Vagina (tissue), 2 donors: Measurements from ENCODE around the gene PPOX. TPM values are rescaled to one million over a fixed set of nuclear protein-coding genes. Genes with fewer than 3 reads are reported as not detected.

Experiments used
- DNase-seq, 2 donors: peaks; one replicate each; pipeline ENCODE4 v3.0.0-alpha.2; 2017; ENCODE audit errors: extremely low spot score in 2 of 2
- H3K27ac ChIP-seq: fragments of 200-600 bp; sonication (generic); one replicate; pipeline ENCODE4 v1.5.1; 2019
- H3K27me3 ChIP-seq: fragments of 200-600 bp; sonication (generic); one replicate; pipeline ENCODE4 v1.5.1; 2019
- H3K36me3 ChIP-seq, 2 donors: fragments of 200-600 bp; sonication (generic); one replicate each; pipeline ENCODE4 v1.5.1; 2017 to 2019
- H3K4me1 ChIP-seq: fragments of 200-600 bp; sonication (generic); one replicate; pipeline ENCODE4 v1.5.1; 2019
- H3K4me3 ChIP-seq, 2 donors: fragments of 200-600 bp; sonication (generic); 1 replicate in 1 of 2; 2 replicates in 1 of 2; pipeline ENCODE4 v1.5.1; 2016 to 2019
- H3K9me3 ChIP-seq: fragments of 200-600 bp; sonication (generic); one replicate; pipeline ENCODE4 v1.5.1; 2019
- CTCF ChIP-seq, 3 experiments: fragments of 450-650 bp in 2 of 3; fragments of 200-600 bp in 1 of 3; sonication (generic) in 1 of 3; IDR thresholded peaks; one replicate each; pipeline ENCODE4 v1.5.1; 2017 to 2019; ENCODE audit warnings: antibody characterized with exemption in 3 of 3, mild to moderate bottlenecking in 2 of 3, moderate library complexity in 2 of 3
- POLR2A ChIP-seq, 2 donors: fragments of 450-650 bp; IDR thresholded peaks; one replicate each; pipeline ENCODE4 v1.6.1; 2017; ENCODE audit warnings: antibody characterized with exemption in 2 of 2, mild to moderate bottlenecking in 2 of 2, moderate library complexity in 2 of 2
- POLR2AphosphoS5 ChIP-seq, 2 donors: sonication (generic); formaldehyde crosslinking; IDR thresholded peaks; one replicate each; pipeline ENCODE4 v1.9.0; 2017; ENCODE audit warnings: antibody characterized with exemption in 2 of 2, mild to moderate bottlenecking in 2 of 2, low read depth in 1 of 2; ENCODE audit not compliant: insufficient read depth in 1 of 2
- intact Hi-C: fragments of 100-400 bp; cut with DNase I; formaldehyde crosslinking; loops from one replicate; pipeline ENCODE4 v1.15.1; 2023
- total RNA-seq: library from RNA; depleted of rRNA; stranded (reverse); fragments of >200 nt; gene quantifications from one replicate; pipeline ENCODE4 v1.2.3, GENCODE V29; 2016

The PPOX gene
- total RNA-seq, 1 donor from 2014 or later: 16.7 TPM

- TF ChIP-seq POLR2A (IDR thresholded peaks at IDR 0.05) (no peak), CTCF (IDR thresholded peaks at IDR 0.05) (no peak), POLR2AphosphoS5 (IDR thresholded peaks at IDR 0.05; ENCODE audit: insufficient read depth in 1 of 2, low read depth in 1 of 2) (no peak)
- intact Hi-C loops: no loop called here
- no peaks in the 10 kb centered on the region for H3K9me3 ChIP-seq
- no peak overlapping the region for H3K4me3 ChIP-seq
- H3K27ac ChIP-seq: no peak overlapping the region
- peaks cover 0 to 44% of the 10 kb centered on the region in 2 donors for H3K36me3 ChIP-seq
- H3K27me3 ChIP-seq: no peaks in the 10 kb centered on the region
- H3K4me1 ChIP-seq: peaks cover 40% of the 10 kb centered on the region
- DNase-seq: no peak
These were observed 5.5 kb downstream of the PPOX start for GRCh38 chr1:161171696-161172095.

- no peak for DNase-seq
- H3K36me3 ChIP-seq: peaks cover 0 to 44% of the 10 kb centered on the region in 2 donors
- intact Hi-C loops: no loop called here
- H3K27me3 ChIP-seq: no peaks in the 10 kb centered on the region
- no peak overlapping the region for H3K4me3 ChIP-seq
- H3K9me3 ChIP-seq: no peaks in the 10 kb centered on the region
- TF ChIP-seq POLR2AphosphoS5 (IDR thresholded peaks at IDR 0.05; ENCODE audit: insufficient read depth in 1 of 2, low read depth in 1 of 2) (no peak), POLR2A (IDR thresholded peaks at IDR 0.05) (no peak), CTCF (IDR thresholded peaks at IDR 0.05) (no peak)
- no peak overlapping the region for H3K27ac ChIP-seq
- peaks cover 36% of the 10 kb centered on the region for H3K4me1 ChIP-seq
These were observed 6.1 kb downstream of the PPOX start for GRCh38 chr1:161172349-161172748.

GRCh38 chr1:161172776-161173376, 6.7 kb downstream of the PPOX start:
- Histone ChIP-seq H3K27me3 (no peaks in the 10 kb centered on the region), H3K9me3 (no peaks in the 10 kb centered on the region), H3K4me3 (no peak overlapping the region), H3K36me3 (peaks cover 0 to 44% of the 10 kb centered on the region in 2 donors), H3K4me1 (peaks cover 34% of the 10 kb centered on the region), H3K27ac (no peak overlapping the region)
- TF ChIP-seq CTCF (IDR thresholded peaks at IDR 0.05): no peak
- TF ChIP-seq POLR2AphosphoS5 (IDR thresholded peaks at IDR 0.05; ENCODE audit: insufficient read depth in 1 of 2, low read depth in 1 of 2): no peak
- no peak for TF ChIP-seq POLR2A (IDR thresholded peaks at IDR 0.05)
- intact Hi-C loops: no loop called here
- DNase-seq: no peak

- Histone ChIP-seq H3K4me3 (no peak overlapping the region), H3K36me3 (peaks cover 0 to 44% of the 10 kb centered on the region in 2 donors), H3K9me3 (no peaks in the 10 kb centered on the region), H3K27me3 (no peaks in the 10 kb centered on the region), H3K4me1 (peaks cover 36% of the 10 kb centered on the region), H3K27ac (no peak overlapping the region)
- DNase-seq: no peak
- intact Hi-C loops: no loop called here
- TF ChIP-seq CTCF (IDR thresholded peaks at IDR 0.05): no peak
- no peak for TF ChIP-seq POLR2A (IDR thresholded peaks at IDR 0.05)
- TF ChIP-seq POLR2AphosphoS5 (IDR thresholded peaks at IDR 0.05; ENCODE audit: insufficient read depth in 1 of 2, low read depth in 1 of 2): no peak
These were observed 7.5 kb downstream of the PPOX start for GRCh38 chr1:161173711-161174110.

- no peaks in the 10 kb centered on the region for H3K9me3 ChIP-seq
- H3K27me3 ChIP-seq: no peaks in the 10 kb centered on the region
- no peak for TF ChIP-seq POLR2A (IDR thresholded peaks at IDR 0.05)
- TF ChIP-seq CTCF (IDR thresholded peaks at IDR 0.05): no peak
- TF ChIP-seq POLR2AphosphoS5 (IDR thresholded peaks at IDR 0.05; ENCODE audit: insufficient read depth in 1 of 2, low read depth in 1 of 2): no peak
- H3K27ac ChIP-seq: no peak overlapping the region
- peaks cover 0 to 43% of the 10 kb centered on the region in 2 donors for H3K36me3 ChIP-seq
- DNase-seq: no peak
- H3K4me1 ChIP-seq: peaks cover 36% of the 10 kb centered on the region
- H3K4me3 ChIP-seq: no peak overlapping the region
- intact Hi-C loops: no loop called here
These were observed 8.7 kb downstream of the PPOX start for GRCh38 chr1:161174911-161175310.
